Measurements from ENCODE around the gene FGD5.
"Not testable (repeated sequence)": the region's sequence is repeated elsewhere in the genome, so short reads cannot be mapped to it uniquely, and the experiment has no call there.

The FGD5 gene

GRCh38 chr3:14876921-14877333, 58.2 kb downstream of the FGD5 start:
- peak; percentile 18 for DNase-seq (ENCODE audit: low read depth)

- DNase-seq (ENCODE audit: low read depth), result no peak
Observed at GRCh38 chr3:14877469-14877868, 58.7 kb downstream of the FGD5 start.

- DNase-seq (ENCODE audit: low read depth), result no peak
Observed at GRCh38 chr3:14879211-14879874, 60.6 kb downstream of the FGD5 start.

GRCh38 chr3:14880447-14881106, 61.8 kb downstream of the FGD5 start:
- DNase-seq (ENCODE audit: low read depth), result no peak

- no peak for DNase-seq (ENCODE audit: low read depth)
Observed at GRCh38 chr3:14883226-14883625, 64.5 kb downstream of the FGD5 start.

- no peak for DNase-seq (ENCODE audit: low read depth)
Observed at GRCh38 chr3:14884665-14885064, 65.9 kb downstream of the FGD5 start.

GRCh38 chr3:14885307-14885706, 66.5 kb downstream of the FGD5 start:
- no peak for DNase-seq (ENCODE audit: low read depth)

- no peak for DNase-seq (ENCODE audit: low read depth)
Observed at GRCh38 chr3:14886101-14886500, 67.3 kb downstream of the FGD5 start.

GRCh38 chr3:14889205-14889604, 70.4 kb downstream of the FGD5 start:
- no peak for DNase-seq (ENCODE audit: low read depth)

- DNase-seq (ENCODE audit: low read depth), result no peak
Observed at GRCh38 chr3:14889943-14890342, 71.2 kb downstream of the FGD5 start.

GRCh38 chr3:14890476-14890875, 71.7 kb downstream of the FGD5 start:
- DNase-seq (ENCODE audit: low read depth), result no peak

- no peak for DNase-seq (ENCODE audit: low read depth)
Observed at GRCh38 chr3:14891135-14892132, 72.7 kb downstream of the FGD5 start.

GRCh38 chr3:14892226-14892625, 73.5 kb downstream of the FGD5 start:
- no peak for DNase-seq (ENCODE audit: low read depth)

- no peak for DNase-seq (ENCODE audit: low read depth)
Observed at GRCh38 chr3:14894085-14894484, 75.3 kb downstream of the FGD5 start.

- DNase-seq (ENCODE audit: low read depth), result no peak
Observed at GRCh38 chr3:14897266-14897665, 78.5 kb downstream of the FGD5 start.

- DNase-seq (ENCODE audit: low read depth), result no peak
Observed at GRCh38 chr3:14898929-14899328, 80.2 kb downstream of the FGD5 start.

- no peak for DNase-seq (ENCODE audit: low read depth)
Observed at GRCh38 chr3:14899993-14900618, 81.3 kb downstream of the FGD5 start.

- DNase-seq (ENCODE audit: low read depth), result no peak
Observed at GRCh38 chr3:14900881-14901873, 82.4 kb downstream of the FGD5 start.

GRCh38 chr3:14902719-14903118, 84.0 kb downstream of the FGD5 start:
- no peak for DNase-seq (ENCODE audit: low read depth)

- DNase-seq (ENCODE audit: low read depth), result not testable (repeated sequence)
Observed at GRCh38 chr3:14903501-14903900, 84.7 kb downstream of the FGD5 start.

Data from iris pigment epithelial cell (primary cell).